ENCODE measurements around the gene MAP3K20.
"Not testable (repeated sequence)": the region's sequence is repeated elsewhere in the genome, so short reads cannot be mapped to it uniquely, and the experiment has no call there.

MAP3K20 gene

DNA sequence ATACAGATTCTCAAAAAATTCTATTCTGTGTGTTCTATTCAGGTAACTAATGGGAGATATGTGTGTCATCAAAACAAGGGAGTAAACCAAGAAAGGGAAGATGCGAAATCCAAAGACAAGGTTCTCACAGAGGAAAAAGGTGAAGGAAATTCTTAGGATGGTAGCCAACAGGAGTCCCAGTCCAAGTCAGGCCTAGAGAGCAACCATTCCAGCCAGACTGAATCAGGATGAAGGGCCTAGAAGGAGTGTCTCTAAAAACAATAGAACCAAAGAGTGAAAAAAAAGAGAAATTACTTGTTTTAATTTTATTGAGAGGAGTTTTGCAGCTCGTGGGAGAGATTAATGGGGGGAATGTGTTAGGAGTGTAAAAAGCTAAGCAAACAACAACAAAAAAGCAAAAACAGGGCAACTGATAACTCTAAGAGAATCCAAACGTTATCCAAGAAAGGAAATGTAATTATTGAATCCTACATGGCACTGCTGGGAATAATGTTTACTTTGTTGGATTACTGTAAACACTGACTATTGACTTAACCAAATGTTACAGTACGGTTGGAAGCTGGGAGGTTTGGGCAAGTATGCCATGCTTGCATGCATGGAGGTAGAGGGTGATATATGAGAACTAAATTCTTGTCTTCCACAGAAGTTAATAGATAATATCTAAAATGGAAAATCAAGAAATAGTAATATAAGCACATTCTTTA lies 12.3 kb downstream of the MAP3K20 start:
- DNase-seq: no peak

DNA sequence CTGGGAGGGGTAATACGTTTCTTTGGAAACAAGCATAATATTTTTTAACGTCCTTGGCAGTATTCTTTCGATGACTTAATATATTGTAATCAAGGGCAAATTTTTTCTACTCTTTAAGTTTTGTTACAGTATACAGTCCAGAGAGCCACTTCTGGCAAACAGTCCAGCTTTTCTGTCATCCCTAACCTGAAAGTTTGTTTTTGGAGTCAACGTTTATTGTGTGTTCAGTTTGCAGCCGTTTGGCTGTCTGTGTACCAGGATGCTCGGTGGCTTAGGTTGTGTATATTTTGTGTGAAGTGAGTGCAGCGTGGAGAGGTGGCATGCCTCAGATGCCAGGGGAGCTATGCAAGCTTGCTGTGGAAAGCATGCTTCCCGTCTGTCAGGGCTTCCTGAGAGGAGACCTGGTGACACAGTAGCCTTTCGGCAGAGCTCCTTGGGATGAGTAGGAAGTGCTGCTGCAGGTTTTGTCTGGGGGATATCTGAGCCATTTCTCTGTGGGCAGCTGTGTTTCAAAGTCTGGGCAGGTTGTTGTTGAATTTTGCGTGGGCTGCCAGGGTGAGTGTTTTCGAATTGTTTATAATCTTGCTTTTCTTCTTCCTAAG lies 14.7 kb downstream of the MAP3K20 start:
- DNase-seq: no peak

DNA sequence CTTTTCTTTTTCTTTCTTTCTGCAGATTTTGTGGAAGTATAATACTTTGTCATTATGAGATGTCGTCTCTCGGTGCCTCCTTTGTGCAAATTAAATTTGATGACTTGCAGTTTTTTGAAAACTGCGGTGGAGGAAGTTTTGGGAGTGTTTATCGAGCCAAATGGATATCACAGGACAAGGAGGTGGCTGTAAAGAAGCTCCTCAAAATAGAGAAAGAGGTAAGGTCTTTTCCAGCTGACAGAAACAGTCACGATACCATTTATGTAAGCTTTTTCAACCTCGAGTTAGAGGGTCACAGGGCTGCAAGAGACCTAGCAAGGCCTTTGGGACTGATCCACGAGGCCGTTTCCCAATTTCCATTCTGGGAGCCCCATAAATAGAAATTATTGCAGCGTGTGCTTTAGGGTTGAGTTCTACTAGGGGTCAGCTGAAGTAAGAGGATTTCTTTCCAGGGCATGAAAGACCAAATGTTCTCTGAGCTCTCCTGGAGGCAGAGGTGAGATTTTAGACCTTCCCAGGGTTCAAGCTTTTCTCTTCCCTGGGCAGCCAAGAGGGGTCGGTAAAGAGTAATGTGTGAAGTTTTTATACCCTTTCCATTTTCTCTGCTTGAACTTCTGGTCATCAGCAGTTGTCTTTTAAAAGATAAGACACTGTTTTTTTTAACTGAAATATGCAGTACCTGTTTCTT lies 15.5 kb downstream of the MAP3K20 start:
- no peak for DNase-seq

DNA sequence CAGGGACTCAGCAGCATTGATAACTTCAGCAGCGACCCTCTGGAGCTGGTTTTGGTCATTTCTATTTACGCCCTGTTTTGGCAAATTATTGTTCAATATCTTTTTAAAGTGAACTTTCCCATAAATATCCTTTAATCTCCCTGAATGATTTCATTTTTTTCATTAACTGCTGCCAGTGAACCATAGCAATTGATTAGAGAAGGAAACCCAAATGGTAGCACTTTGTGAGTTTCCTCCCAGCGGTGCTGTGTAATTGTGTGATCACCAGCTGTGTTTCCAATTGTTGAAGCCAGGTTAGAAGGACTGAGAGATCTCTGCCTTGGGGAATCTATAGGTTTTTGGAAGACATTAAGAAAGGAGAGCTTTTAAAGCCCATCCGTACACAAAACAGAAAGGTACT lies 16.3 kb downstream of the MAP3K20 start:
- DNase-seq: no peak

DNA sequence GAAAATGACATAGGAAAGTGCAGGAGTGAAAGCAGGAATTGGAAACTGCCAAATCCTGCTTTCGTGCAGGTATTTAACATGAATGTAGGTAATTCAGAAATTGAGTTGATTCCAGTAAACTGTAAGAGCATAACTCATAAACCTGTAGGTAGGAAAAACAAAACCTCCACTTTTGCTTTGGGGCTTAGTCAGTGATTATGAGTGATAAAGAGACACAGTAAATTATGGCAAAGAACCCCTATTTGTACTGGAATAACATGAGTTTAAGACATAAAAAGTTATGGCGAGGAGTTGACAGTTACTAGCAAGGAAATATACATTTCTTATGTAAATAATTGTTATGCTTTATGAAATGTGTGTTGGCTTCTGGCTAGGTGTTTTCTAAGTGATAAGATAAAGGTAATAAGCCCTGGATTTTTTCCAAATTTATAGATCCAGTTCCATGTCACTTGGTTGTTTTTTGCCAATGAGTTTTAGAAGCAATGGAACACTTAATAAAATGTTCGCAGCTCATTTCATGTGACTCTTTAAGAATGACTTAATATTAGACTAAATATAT lies 17.3 kb downstream of the MAP3K20 start:
- DNase-seq: no peak

DNA sequence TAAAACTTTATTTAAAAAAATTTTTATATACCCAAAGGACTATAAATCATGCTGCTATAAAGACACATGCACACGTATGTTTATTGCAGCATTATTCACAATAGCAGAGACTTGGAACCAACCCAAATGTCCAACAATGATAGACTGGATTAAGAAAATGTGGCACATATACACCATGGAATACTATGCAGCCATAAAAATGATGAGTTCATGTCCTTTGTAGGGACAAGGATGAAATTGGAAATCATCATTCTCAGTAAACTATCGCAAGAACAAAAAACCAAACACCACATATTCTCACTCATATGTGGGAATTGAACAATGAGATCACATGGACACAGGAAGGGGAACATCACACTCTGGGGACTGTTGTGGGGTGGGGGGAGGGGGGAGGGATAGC lies 18.0 kb downstream of the MAP3K20 start:
- not testable (repeated sequence) for DNase-seq

DNA sequence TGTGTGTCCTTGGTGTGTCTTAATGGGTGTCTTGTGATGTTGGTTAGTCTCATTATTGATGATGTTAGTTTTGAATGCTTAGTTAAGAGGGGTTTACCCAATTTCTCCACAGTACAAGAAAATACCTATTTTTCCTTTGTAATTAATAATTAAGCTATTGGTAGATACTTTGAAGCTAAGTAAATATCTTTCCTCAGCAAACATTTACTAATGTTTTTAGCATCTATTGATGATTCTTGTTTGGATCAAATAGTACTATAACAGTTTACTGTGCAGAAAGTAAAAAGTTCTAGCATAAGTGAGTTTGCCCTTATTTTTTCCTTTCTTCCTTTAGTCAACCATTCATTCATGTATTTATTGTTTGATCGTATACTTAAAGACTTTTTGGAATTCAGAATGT lies 19.1 kb downstream of the MAP3K20 start:
- DNase-seq: no peak

DNA sequence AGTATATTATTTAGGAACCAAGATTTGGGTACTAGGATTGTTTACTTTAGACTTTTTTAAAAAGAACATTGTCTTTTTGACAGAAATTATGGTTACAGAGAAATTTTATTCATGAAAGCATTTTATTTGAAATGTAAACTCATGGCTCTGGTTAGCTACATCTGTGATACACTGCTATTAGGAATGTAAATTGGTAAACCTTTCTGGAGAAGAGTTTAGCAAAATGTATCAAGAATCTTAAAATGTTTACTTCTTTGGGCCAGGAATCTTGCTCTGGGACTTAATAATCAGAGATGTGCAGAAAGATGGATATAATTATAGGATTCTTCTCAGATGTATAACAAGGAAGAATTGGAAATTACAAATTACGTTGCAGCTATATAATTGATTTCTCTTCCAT lies 19.7 kb downstream of the MAP3K20 start:
- DNase-seq: no peak

DNA sequence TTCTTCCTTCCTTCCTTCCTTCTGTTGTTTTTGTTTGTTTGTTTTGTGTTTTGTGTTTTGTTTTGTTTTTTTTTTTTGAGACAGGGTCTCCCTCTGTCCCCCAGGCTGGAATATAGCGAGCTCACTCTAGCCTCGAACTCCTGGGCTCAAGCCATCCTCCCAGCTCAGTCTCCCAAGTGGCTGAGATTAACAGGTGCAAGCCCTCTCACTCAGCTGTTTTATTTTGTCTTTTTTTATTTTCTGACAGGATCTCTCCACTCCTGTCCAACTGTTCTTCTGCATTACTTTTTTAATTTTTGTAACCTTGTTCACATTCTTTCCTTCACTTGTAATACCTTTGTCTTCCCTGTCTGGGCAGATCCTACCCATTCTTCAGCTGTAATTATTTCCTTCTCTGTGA lies 23.6 kb downstream of the MAP3K20 start:
- no peak for DNase-seq

DNA sequence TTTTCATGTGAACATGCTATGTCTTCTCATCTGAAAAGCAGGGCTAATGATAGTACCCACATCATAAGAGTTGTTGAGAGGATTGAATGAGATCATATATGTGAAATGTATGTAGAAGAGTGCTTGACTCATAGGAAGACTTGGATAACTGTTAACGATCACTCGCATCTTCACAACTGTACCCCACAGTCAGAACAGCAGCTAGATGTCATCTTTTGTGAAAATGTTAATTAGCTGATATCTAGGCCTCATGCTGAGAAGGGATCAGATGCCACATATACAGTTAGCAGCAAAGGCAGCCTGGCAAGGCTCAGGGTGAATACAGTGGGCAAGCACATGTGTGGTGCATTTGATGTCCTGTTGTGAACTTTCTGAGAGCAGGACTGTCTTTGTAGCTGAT lies 24.2 kb downstream of the MAP3K20 start:
- no peak for DNase-seq

DNA sequence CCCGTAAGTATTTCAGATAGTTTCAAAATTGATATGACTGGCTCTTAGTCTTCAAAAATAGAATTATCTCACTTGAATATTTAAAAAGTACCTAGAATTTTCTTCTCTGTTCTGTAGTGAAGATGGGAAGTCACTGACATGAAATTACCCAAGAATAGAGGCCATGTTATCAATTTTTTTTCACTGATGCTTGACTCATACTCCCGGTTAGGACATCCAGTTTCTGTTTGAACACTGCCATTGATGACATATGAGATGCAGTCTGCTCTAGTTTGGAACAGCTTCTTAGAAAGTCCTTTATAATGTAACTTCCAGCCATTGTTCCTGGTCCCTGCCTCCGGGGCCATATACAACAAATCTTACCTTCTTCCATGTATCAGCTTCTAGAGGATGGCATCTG lies 26.0 kb downstream of the MAP3K20 start:
- DNase-seq: no peak

DNA sequence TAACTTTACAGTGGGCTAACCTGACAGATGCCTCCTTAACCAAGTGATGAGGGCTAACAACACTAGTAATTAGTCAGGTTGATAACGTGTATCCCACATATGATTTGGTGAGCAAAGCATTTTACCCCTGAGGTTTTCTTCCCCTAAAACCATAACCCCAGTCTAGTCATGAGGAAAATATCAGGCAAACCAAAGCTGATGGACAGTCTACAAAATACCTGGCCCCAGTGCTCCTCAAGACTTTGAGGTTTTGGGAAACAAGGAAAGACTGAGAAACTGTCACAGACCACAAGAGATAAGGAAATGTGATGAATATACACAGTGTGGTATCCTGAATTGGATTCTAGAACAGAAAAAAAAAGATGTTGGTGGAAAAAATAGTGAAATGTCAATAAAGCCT lies 28.5 kb downstream of the MAP3K20 start:
- no peak for DNase-seq

DNA sequence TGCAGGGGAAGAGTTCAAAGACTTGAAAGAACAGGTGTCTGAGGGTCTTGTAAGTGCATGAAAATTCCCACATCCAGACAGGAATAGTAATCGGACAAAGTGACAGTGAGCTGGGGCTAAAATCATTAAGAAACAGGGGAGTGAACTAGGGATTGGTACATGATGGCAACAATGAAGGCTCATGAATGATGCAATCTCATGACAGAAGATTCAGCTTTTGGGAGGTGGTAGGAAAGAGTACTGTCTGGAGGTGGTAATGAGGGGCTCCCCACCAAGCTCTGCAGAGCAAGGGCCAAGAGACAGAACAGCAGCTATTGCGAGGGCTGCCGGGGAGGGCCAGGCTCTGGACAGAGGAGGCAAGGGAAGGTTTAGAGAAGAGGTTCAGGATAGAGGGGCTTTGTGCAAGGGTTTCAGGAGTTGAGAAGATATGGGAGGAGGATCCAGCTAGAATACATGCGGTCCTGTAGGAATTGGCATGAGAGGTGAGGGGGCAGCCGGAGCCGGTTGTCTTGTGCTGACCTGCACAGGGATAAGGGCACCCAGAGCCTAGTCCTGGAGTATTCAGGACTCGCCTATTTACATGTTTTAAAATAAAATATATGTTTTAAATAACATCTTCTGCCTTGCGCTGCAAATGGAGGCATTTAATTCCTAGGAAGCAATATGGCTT lies 31.4 kb downstream of the MAP3K20 start:
- no peak for DNase-seq

DNA sequence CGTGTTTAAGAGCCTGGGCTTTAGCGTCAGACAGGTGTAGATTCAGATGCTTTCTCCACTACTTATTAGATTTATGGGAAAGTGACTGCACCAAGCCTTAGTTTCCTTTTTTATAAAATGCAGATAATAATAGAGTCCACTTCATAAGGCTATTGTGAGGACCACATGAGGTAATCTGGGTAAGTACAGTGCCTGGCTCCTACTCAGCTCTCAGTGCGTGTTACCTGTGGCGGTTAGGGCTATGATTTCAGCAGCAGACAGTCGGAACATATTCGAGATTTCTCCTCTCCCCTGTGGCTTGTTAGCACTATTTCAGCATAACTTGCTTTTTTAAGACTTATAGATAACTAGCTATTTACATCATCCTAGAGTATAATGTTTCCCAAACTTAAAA lies 32.0 kb downstream of the MAP3K20 start:
- DNase-seq: no peak

DNA sequence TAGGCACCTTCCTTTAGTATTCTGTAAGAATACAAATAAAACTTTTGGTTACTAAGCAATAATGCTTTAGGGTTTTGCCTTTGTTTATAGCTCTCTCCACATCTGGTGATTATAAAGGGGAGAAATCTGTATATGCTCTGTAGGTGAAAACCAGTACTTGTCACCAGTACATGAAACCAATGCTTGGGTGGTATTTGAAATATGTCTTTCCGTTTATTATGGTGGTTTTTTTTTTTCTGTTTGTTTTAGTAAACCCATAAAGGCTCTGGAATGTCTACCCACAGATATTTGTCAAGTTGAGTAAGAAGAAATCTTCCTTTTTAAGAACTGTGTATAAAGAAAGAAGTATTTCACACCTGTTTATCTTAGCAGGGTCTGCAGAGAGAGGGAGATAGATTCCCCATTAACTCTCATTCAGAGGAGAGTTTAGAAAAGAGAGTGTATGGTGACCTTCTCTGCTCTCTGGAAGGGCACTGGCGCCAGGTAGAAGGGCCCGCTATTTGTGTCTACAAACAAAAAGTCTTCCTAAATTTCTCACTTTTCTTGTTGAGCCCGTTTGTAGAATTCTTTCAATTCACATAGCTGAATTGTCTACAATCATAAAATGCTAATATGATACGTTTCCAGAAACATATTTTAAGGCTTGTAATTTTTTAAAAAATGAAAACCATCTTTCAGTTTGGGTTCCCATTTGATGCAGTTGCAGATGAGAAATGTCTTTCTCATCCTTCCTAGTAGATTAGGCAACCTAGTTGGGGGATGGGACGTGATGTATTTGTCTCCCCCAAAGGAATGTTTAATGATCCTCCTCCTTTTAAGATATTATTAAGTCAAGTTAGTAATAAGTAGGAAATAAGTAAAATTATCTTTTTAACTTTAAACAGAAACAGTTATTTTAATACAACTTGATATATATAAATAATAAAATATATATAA lies 33.9 kb downstream of the MAP3K20 start:
- no peak for DNase-seq

DNA sequence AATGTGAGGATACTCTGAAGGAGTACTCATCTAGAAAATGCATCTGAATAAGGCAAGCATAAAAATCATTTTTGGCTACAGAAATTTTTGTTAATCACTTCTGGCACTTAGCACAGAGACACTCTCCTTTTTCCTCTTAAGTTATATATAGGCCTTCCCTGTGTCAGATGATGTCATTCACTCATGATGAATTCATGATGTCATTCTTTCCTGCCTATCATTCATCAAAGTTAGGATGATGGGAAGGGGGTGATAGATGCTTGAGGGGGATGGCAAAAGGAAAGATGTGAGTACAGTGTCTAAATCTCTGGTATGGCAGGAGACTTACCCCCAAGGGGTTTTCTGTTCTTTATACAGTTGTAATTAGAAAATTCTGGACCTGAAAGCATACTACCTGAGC lies 42.0 kb downstream of the MAP3K20 start:
- no peak for DNase-seq

DNA sequence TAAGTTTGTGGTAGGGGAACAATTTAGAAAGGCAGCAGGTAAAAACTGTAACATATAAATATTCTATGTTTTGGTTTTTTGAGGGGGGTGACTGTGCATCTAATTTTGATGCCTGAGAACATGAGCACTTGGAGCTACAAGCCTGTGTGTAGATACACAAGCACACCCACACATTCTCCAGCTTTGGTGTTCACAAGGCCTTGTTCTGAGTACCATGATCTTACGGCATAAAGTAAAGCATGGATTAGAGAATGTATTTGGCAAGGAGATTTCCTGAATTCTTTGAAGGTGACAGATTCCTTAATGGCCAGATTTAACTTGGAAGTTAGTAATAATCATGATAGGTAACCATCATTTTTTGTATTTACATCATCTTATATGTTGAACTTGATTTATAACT lies 42.7 kb downstream of the MAP3K20 start:
- DNase-seq: no peak

DNA sequence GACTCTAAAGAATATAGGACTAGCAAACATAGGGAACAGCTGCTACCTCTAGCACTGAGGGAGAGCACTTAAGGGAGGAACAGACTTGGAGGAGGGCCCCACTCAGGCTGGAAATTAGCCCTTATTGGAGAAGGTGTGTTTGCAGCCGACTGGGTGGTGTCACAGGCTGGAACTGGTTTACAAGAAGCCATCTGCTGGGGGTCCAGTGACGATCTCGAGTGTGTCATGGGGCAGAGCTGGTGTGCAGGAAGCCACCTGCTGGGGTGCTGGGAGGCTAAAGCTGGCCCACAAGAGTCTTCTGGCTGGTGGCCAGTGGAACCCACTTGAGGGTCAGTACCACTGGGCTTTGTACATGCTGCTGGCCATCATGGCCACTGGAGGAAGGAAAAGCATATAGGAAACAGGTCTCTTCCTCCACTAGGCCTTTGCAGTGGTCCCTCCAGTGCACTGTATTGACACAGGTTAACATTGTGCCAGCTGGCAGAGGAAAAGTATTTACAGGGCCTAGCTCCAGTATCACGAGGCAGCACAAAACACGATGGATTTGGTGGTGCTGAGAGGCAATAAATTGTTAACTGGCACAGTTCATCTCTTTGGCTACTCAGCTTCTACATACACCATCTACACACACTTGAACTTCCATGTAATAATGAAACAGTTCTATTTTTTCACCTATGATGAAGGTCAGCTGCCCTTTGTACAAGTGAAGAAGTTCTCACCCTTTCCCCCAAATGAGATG lies 43.6 kb downstream of the MAP3K20 start:
- no peak for DNase-seq

DNA sequence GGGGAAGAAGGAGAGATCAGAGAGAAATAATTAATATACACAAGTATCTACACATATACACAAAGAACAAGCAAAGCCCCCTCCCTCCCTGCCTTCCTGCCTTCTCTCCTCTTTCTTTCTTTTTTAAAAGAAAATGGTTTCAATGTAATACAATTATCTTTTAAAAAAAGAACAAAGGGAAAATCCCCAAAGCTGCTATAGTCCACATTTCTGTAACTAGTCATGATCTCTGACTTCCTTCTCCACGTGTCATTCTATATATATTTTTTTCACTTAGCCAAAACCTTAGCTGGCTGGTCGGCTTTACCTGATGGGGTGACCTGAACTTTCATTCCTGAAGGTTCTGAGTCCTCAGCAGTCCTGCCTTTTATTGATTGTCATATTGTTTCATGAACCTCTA lies 44.3 kb downstream of the MAP3K20 start:
- no peak for DNase-seq

DNA sequence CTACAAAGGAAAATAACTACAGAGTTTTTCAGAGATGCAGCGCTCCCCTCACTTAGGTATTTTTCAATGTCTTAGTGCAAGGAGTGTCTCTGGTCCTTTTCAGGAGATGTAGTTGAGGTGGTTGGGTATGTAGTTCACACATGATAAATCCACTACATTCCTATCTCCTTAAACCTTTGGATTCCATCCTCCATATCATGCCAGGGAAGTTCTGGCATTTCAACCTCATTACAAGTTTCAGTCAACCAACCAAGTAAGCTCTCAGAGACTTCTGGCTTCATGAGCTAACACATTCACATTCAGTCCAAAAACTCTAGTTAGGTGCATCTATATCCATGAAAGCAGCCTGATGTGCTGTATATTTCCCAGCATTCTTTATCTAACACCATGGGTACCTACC lies 47.3 kb downstream of the MAP3K20 start:
- DNase-seq: no peak

DNA sequence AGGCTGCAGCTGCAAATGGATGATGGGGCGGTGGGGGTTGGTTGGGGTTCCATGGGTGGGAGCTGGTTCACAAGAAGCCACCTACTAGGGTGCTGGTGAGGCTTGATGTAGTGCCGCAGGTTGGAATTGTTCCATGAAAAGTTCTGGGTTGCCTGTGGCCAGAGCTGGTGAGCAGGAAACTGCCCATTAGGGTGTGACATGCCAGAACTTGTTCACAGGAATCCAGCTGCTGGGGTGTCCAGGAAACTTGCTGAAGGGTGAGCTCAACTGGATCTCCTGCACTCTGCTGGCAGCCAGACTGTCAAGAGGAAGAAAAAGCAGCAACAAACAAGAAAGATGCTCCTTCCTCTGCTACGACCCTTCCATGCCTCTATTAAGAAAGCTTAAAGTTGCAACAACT lies 48.8 kb downstream of the MAP3K20 start:
- DNase-seq: no peak

DNA sequence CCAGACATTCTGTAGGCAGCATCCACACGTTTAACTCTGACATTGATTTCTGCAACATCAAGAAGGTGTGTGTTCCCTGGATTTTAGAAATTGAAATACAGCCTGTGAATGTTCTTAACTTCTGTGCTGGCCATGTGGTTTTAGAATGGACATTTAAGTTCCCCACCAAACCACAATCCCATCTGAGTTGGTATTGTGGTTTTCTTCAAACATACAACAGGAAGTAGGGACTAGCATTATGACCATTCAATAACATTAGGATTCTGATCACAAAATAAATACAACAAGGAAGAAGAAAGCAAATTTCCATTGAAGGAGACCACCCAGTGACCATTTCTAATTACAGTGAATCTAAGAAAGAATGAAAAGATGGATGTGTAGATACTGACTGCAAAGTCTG lies 51.2 kb downstream of the MAP3K20 start:
- DNase-seq: no peak
